ENCODE data around the gene FANCD2. TPM values are rescaled to one million over a fixed set of nuclear protein-coding genes. Genes with fewer than 3 reads are reported as not detected.
"Not testable (repeated sequence)": the region's sequence is repeated elsewhere in the genome, so short reads cannot be mapped to it uniquely, and the experiment has no call there.

Gene FANCD2
- total and polyA plus RNA-seq, 2 experiments from 2014 or later: 3.8 to 6.1 TPM

DNA sequence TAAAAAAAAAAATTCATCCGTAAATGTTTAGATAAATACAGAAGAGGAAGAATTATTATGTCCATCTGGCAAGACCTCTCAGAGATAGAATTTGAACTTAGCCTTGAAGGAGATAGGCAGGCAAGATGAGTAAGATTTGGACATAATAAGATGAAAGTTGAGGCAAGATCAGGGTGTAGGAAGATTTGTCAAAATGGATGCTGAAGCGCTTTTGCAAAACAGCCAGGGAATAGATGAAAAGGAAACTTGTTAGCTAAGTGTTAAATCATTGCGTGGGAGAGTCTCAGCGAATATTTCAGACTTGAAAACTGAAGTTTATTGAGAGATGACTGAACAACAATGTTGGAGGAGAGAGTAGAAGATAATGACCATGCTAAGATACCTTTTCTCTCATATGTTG lies 96.5 kb downstream of the FANCD2 start:
- no peak overlapping the region for H3K27ac ChIP-seq
- H3K9me2 ChIP-seq (ENCODE audit: insufficient read depth): no peaks in the 10 kb centered on the region
- TF ChIP-seq EZH2phosphoT487 (IDR thresholded peaks at IDR 0.05; ENCODE audit: insufficient read depth, low read depth): no peak
- TF ChIP-seq EZH2 (IDR thresholded peaks at IDR 0.05; ENCODE audit: insufficient read depth, poor library complexity, severe bottlenecking): no peak

GRCh38 chr3:10135872-10136271 lies 109.6 kb downstream of the FANCD2 start:
- H4K20me1 ChIP-seq (ENCODE audit: insufficient read depth); H3K9me2 ChIP-seq (ENCODE audit: insufficient read depth); H3K79me2 ChIP-seq (ENCODE audit: insufficient read depth); H3F3A ChIP-seq (ENCODE audit: insufficient read depth); H3K36me3 ChIP-seq (ENCODE audit: low read depth); H3K27me3 ChIP-seq (replicated peaks; ENCODE audit: insufficient read depth); H3K9ac ChIP-seq; DNase-seq; H2AFZ ChIP-seq; H3K4me1 ChIP-seq (ENCODE audit: insufficient read depth); in situ Hi-C loops (cut with MboI); H3K4me3 ChIP-seq; H3K4me2 ChIP-seq (ENCODE audit: unreplicated experiment); H3K27ac ChIP-seq; H3K9me3 ChIP-seq (ENCODE audit: low read depth): not testable (repeated sequence)
- WGBS, 2 experiments (ENCODE audit: low coverage in 1 of 2, low lambda C conversion rate in 2 of 2, missing lambda C conversion rate in 2 of 2): 92 to 95% methylated on average over 9 of the region's 9 CpGs

More for the DNA sequence above, 96.5 kb downstream of the FANCD2 start:
- Histone ChIP-seq H3K4me1 (ENCODE audit: insufficient read depth) (peaks cover 7% of the 10 kb centered on the region; the same call in 1 of the 2 replicates), H2AFZ (no peak overlapping the region), H3K4me2 (ENCODE audit: unreplicated experiment) (no peak overlapping the region), H3K27me3 (replicated peaks; ENCODE audit: insufficient read depth) (no peaks in the 10 kb centered on the region), H3K9ac (no peak overlapping the region), H3K79me2 (ENCODE audit: insufficient read depth) (peaks cover 95% of the 10 kb centered on the region), H3F3A (ENCODE audit: insufficient read depth) (no peaks in the 10 kb centered on the region), H3K36me3 (ENCODE audit: low read depth) (peaks cover 21% of the 10 kb centered on the region; the same call in 1 of the 2 replicates), H3K9me3 (ENCODE audit: low read depth) (no peaks in the 10 kb centered on the region), H3K4me3 (no peak overlapping the region), H4K20me1 (ENCODE audit: insufficient read depth) (peaks cover 5% of the 10 kb centered on the region; the same call in 1 of the 2 replicates)
- in situ Hi-C loops (cut with MboI): no loop called here
- 79 to 80% methylated on average over 4 of the region's 4 CpGs for WGBS, 2 experiments (ENCODE audit: low coverage in 1 of 2, low lambda C conversion rate in 2 of 2, missing lambda C conversion rate in 2 of 2)
- DNase-seq: no peak

DNA sequence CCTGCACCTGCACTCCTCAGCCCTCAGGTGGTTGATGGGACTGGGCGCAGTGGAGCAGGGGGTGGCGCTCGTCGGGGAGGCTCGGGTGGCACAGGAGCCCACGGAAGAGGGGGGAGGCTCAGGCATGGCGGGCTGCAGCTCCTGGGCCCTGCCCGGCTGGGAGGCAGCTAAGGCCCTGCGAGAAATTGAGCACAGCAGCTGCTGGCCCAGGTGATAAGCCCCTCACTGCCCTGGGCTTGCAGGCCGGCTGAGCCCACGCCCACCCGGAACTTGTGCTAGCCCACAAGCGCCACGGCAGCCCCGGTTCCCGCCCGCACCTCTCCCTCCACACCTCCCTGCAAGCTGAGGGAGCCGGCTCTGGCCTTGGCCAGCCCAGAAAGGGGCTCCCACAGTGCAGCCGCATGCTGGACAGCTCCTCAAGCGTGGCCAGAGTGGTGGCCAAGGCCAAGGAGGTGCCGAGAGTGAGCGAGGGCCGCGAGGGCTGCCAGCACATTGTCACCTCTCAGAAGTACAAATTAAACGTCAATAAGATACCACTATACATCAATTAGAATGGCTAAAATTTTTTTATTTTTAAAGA lies 110.3 kb downstream of the FANCD2 start:
- Histone ChIP-seq H3K27ac (no peak overlapping the region), H3K4me2 (ENCODE audit: unreplicated experiment) (no peak overlapping the region), H3K27me3 (replicated peaks; ENCODE audit: insufficient read depth) (no peaks in the 10 kb centered on the region), H3K4me1 (ENCODE audit: insufficient read depth) (no peaks in the 10 kb centered on the region), H3K79me2 (ENCODE audit: insufficient read depth) (no peaks in the 10 kb centered on the region), H3K4me3 (no peak overlapping the region), H3F3A (ENCODE audit: insufficient read depth) (0 out of 2 replicates have a peak, but pooled peaks cover 5% of the 10 kb centered on the region), H3K9me3 (ENCODE audit: low read depth) (no peaks in the 10 kb centered on the region), H3K9me2 (ENCODE audit: insufficient read depth) (no peaks in the 10 kb centered on the region), H4K20me1 (ENCODE audit: insufficient read depth) (no peaks in the 10 kb centered on the region), H2AFZ (no peak overlapping the region), H3K36me3 (ENCODE audit: low read depth) (no peaks in the 10 kb centered on the region), H3K9ac (no peak overlapping the region)
- 90 to 91% methylated on average over 21 to 25 of the region's 25 CpGs for WGBS, 2 experiments (ENCODE audit: low coverage in 1 of 2, low lambda C conversion rate in 2 of 2, missing lambda C conversion rate in 2 of 2)
- DNase-seq: no peak
- no peak for TF ChIP-seq EZH2 (IDR thresholded peaks at IDR 0.05; ENCODE audit: insufficient read depth, poor library complexity, severe bottlenecking)
- TF ChIP-seq EZH2phosphoT487 (IDR thresholded peaks at IDR 0.05; ENCODE audit: insufficient read depth, low read depth): no peak
- in situ Hi-C loops (cut with MboI): no loop called here

DNA sequence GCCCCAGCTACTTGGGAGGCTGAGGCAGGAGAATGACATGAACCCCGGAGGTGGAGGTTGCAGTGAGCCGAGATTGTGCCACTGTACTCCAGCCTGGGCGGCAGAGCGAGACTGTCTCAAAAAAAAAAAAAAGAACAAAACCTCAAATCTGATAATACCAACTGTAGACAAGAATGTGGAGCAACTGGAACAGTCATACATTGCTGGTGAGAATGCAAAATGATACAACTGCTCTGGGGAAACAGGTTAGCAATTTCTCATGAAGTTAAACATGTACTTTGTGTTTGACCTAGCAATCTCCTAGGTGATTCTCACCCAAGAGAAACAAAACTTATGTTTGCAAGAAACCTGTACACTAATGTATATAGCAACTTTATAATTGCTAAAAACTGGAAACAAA lies 110.9 kb downstream of the FANCD2 start:
- H3F3A ChIP-seq (ENCODE audit: insufficient read depth): 0 out of 2 replicates have a peak, but pooled peaks cover 1% of the 10 kb centered on the region
- H3K36me3 ChIP-seq (ENCODE audit: low read depth): no peaks in the 10 kb centered on the region
- H3K9ac ChIP-seq: no peak overlapping the region
- TF ChIP-seq EZH2 (IDR thresholded peaks at IDR 0.05; ENCODE audit: insufficient read depth, poor library complexity, severe bottlenecking) (no peak), EZH2phosphoT487 (IDR thresholded peaks at IDR 0.05; ENCODE audit: insufficient read depth, low read depth) (no peak)
- no peaks in the 10 kb centered on the region for H3K27me3 ChIP-seq (replicated peaks; ENCODE audit: insufficient read depth)
- H3K4me2 ChIP-seq (ENCODE audit: unreplicated experiment): no peak overlapping the region
- H3K9me2 ChIP-seq (ENCODE audit: insufficient read depth): no peaks in the 10 kb centered on the region
- no peak overlapping the region for H3K4me3 ChIP-seq
- H3K4me1 ChIP-seq (ENCODE audit: insufficient read depth): no peaks in the 10 kb centered on the region
- no peak overlapping the region for H3K27ac ChIP-seq
- H4K20me1 ChIP-seq (ENCODE audit: insufficient read depth): no peaks in the 10 kb centered on the region
- H3K9me3 ChIP-seq (ENCODE audit: low read depth): no peaks in the 10 kb centered on the region
- in situ Hi-C loops (cut with MboI): no loop called here
- no peak for DNase-seq
- 0 out of 2 replicates have a peak, but pooled peaks cover 2% of the 10 kb centered on the region for H3K79me2 ChIP-seq (ENCODE audit: insufficient read depth)
- no peak overlapping the region for H2AFZ ChIP-seq
- WGBS, 2 experiments (ENCODE audit: low coverage in 1 of 2, low lambda C conversion rate in 2 of 2, missing lambda C conversion rate in 2 of 2): 81 to 93% methylated on average over 3 to 4 of the region's 4 CpGs

Measured in GM23248 (cell line).